Measurements from ENCODE around the gene SNX22. TPM values are rescaled to one million over a fixed set of nuclear protein-coding genes. Genes with fewer than 3 reads are reported as not detected.

SNX22 gene
- total RNA-seq, 1 experiment from 2014 or later: 2.6 TPM

DNA sequence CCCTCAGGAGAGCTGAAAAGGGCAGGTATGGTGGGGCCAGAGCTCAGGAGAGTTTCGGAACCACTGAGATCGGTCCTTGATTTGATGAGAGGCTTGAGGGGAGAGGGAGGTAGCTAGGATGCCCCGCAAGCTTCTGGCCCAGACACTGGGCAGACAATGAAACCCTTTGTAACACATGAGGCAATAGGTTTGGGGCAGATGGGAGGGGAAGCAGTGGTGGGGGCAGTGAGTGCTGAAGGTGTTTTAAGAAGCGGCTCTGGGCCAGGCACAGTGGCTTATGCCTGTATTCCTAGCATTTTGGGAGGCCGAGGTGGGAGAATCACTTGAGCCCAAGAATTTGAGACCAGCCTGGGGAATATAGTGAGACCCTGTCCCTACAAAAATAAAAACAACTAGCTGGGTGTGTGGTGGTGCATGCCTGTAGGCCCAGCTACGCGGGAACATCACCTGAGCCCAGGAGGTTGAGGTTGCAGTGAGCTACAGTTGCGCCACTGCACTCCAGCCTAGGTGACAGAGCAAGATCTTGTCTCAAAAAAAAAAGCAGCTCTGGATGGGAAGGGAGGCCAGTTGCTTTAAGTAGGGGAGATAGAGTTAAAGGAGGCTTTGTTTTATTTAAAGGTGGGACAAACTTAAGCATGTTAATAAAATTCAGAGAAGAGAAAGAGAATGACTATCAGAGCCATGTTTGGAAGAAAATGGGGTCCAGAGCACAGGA lies 9.6 kb upstream of the SNX22 start:
- TF ChIP-seq, protein P1, sequence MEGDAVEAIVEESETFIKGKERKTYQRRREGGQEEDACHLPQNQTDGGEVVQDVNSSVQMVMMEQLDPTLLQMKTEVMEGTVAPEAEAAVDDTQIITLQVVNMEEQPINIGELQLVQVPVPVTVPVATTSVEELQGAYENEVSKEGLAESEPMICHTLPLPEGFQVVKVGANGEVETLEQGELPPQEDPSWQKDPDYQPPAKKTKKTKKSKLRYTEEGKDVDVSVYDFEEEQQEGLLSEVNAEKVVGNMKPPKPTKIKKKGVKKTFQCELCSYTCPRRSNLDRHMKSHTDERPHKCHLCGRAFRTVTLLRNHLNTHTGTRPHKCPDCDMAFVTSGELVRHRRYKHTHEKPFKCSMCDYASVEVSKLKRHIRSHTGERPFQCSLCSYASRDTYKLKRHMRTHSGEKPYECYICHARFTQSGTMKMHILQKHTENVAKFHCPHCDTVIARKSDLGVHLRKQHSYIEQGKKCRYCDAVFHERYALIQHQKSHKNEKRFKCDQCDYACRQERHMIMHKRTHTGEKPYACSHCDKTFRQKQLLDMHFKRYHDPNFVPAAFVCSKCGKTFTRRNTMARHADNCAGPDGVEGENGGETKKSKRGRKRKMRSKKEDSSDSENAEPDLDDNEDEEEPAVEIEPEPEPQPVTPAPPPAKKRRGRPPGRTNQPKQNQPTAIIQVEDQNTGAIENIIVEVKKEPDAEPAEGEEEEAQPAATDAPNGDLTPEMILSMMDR (conservative IDR thresholded peaks at IDR 0.05; ENCODE audit: low read depth, low read length): no peak
- TF ChIP-seq EZH2 (IDR thresholded peaks at IDR 0.05; ENCODE audit: borderline replicate concordance, low read depth, low read length, poor library complexity, severe bottlenecking): no peak
- H3K27ac ChIP-seq (ENCODE audit: low read depth, low read length, poor library complexity, severe bottlenecking): no peak overlapping the region
- peaks cover 13% of the 10 kb centered on the region for H3K36me3 ChIP-seq (ENCODE audit: insufficient read depth, low read length, poor library complexity, severe bottlenecking)
- no peaks in the 10 kb centered on the region for H3K27me3 ChIP-seq (replicated peaks; ENCODE audit: insufficient read depth, low read depth, low read length, poor library complexity)
- no peaks in the 10 kb centered on the region for H3K9me3 ChIP-seq (ENCODE audit: low read depth, low read length, poor library complexity, severe bottlenecking)
- H3K4me1 ChIP-seq (ENCODE audit: insufficient read depth, low read length, poor library complexity, severe bottlenecking): peaks cover 12% of the 10 kb centered on the region
- H3K4me3 ChIP-seq (ENCODE audit: low read depth, low read length, poor library complexity, severe bottlenecking): no peak overlapping the region
- DNase-seq (ENCODE audit: low spot score): no peak
- POLR2A ChIA-PET (ENCODE audit: low non-redundant PET): interaction anchor here (0.6 to 0.7 kb wide), 2 partner anchors 9 to 128 kb away, joined by 3 to 7 read pairs; no protein-coding TSS in a partner anchor
- intact Hi-C loops (cut with micrococcal nuclease; ENCODE audit: unreplicated experiment): no loop called here
- CTCF ChIA-PET: no interaction called here
- no TSS peak for BruUV-seq (replicated peaks)

DNA sequence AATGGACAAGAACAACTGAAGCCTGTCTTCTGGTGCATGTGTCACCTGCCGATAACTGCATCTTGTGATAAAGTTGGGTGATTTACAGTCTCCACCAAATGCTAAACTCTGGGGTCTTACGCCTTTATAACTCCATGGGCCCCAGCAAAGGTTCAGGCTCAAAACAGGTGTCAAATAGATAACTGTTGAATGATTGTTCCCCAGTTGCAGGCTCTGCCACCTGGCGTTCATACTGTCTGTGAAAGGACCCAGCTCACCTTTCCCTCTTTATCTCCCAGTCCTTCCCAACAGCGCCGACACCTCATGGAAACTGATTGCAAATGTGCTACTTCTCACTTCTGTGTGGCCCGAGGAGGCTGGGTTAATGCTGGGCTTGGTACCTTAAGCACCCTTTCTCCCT lies 8.3 kb upstream of the SNX22 start:
- intact Hi-C loops (cut with micrococcal nuclease; ENCODE audit: unreplicated experiment): no loop called here
- Histone ChIP-seq H3K4me3 (ENCODE audit: low read depth, low read length, poor library complexity, severe bottlenecking) (no peak overlapping the region), H3K4me1 (ENCODE audit: insufficient read depth, low read length, poor library complexity, severe bottlenecking) (peaks cover 14% of the 10 kb centered on the region), H3K9me3 (ENCODE audit: low read depth, low read length, poor library complexity, severe bottlenecking) (no peaks in the 10 kb centered on the region), H3K27me3 (replicated peaks; ENCODE audit: insufficient read depth, low read depth, low read length, poor library complexity) (no peaks in the 10 kb centered on the region), H3K36me3 (ENCODE audit: insufficient read depth, low read length, poor library complexity, severe bottlenecking) (peaks cover 6% of the 10 kb centered on the region), H3K27ac (ENCODE audit: low read depth, low read length, poor library complexity, severe bottlenecking) (no peak overlapping the region)
- ChIA-PET POLR2A (ENCODE audit: low non-redundant PET) (no interaction called here), CTCF (no interaction called here)
- TF ChIP-seq, protein P1 (conservative IDR thresholded peaks at IDR 0.05; ENCODE audit: low read depth, low read length): no peak
- TF ChIP-seq EZH2 (IDR thresholded peaks at IDR 0.05; ENCODE audit: borderline replicate concordance, low read depth, low read length, poor library complexity, severe bottlenecking): no peak
- no TSS peak for BruUV-seq (replicated peaks)
- DNase-seq (ENCODE audit: low spot score): no peak

DNA sequence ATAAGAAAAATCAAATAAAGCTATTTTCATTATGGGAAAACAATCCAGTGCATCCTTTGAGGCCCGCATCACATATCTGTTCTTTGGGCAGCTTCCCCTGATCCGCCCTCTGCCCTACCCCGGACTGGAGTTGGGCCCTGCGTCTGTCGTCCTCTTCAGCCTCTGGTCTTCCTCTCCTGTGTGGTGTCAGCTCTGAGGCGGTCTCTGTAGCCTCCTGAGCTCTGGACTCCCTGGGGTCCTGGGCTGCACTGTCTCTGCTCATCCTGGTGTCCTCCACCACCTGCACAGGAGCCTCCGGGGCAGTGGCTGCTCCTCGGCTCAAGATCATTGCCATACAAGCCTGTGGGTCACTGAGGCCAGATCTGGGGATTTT lies 7.4 kb upstream of the SNX22 start:
- no peaks in the 10 kb centered on the region for H3K27me3 ChIP-seq (replicated peaks; ENCODE audit: insufficient read depth, low read depth, low read length, poor library complexity)
- no TSS peak for BruUV-seq (replicated peaks)

More for the DNA sequence above, 7.4 kb upstream of the SNX22 start:
- TF ChIP-seq EZH2 (IDR thresholded peaks at IDR 0.05; ENCODE audit: borderline replicate concordance, low read depth, low read length, poor library complexity, severe bottlenecking): no peak
- TF ChIP-seq, protein P1 (conservative IDR thresholded peaks at IDR 0.05; ENCODE audit: low read depth, low read length): no peak
- Histone ChIP-seq H3K4me3 (ENCODE audit: low read depth, low read length, poor library complexity, severe bottlenecking) (no peak overlapping the region), H3K36me3 (ENCODE audit: insufficient read depth, low read length, poor library complexity, severe bottlenecking) (peaks cover 6% of the 10 kb centered on the region), H3K9me3 (ENCODE audit: low read depth, low read length, poor library complexity, severe bottlenecking) (no peaks in the 10 kb centered on the region), H3K4me1 (ENCODE audit: insufficient read depth, low read length, poor library complexity, severe bottlenecking) (peaks cover 14% of the 10 kb centered on the region), H3K27ac (ENCODE audit: low read depth, low read length, poor library complexity, severe bottlenecking) (no peak overlapping the region)
- no peak for DNase-seq (ENCODE audit: low spot score)
- ChIA-PET CTCF (no interaction called here), POLR2A (ENCODE audit: low non-redundant PET) (no interaction called here)
- intact Hi-C loops (cut with micrococcal nuclease; ENCODE audit: unreplicated experiment): no loop called here

All from A673 (cell line).